ENCODE measurements around the gene TNS3.
"Not testable (repeated sequence)": the region's sequence is repeated elsewhere in the genome, so short reads cannot be mapped to it uniquely, and the experiment has no call there.

TNS3 gene

DNA sequence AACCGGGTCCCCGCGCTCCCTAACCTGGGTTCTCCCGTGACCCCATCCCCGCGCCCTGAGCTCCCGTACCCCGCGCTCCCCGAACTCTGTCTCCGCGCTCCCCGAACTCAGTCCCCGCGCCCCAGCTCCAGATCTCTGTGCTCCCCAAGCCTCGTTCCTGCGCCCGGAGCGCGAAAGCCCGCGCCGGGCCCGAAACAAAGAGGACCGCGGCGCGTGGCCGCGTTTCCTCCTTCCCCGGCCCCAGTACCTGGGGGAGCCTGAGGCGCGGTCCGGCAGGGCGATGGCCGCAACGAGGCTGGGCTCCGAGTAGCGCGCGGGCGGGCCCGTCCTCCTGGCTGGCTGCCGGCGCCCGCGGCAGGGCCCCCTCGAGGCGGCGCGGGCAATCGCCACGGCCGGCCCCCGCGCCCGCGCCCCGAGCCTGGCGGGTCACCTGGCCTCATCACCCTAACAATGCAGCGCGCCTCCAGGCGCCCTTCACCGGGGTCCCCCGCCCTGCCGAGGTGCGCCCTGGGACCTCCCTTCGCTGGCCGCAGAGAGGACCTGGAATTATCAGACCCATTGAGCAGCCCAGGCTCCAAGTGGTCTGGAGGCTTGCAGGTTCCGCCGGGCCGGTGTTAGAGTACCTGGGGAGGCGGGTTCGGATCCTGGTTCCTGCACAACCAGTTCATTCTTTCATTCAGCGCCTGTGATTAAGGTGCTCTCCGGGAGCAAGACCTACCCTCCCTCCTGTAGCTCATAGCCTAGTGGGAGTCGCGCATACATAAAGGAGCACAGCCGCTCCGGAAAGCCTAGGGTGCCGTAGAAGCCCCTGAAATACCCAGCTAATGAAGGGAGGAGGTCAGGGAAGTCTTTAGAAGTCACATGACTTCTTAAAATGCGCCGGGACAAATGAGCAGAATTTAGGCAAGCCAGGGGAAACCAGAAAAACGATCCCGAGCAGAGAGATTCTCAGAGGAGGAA is at the start of gene TNS3:
Gene TNS3 (minus strand): TSS at position 308 of the 960 bp plus-strand sequence. CDS start 142,475 bp downstream, outside the sequence.
- DNase-seq (ENCODE audit: low spot score), result no peak

DNA sequence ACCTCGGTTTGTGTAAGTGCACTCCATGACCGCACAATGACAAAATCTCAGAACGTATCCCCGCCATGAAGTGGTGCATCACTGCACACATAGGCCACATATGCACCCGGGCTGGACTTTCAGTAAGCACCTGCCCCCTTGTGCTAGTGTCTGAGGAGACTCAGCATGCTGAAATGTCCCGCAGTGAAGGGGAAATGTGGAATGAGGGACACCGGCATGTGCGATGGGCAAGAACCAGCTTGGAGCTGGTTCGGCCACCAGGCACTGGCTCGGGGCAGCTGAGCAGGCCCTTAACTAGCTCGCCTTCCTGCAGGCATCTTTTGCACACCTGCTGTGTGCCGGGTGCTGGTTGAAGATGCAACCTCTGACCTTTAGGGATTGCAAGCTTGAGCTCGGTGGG is 49.8 kb upstream of the TNS3 start:
- DNase-seq (ENCODE audit: low spot score), result no peak

DNA sequence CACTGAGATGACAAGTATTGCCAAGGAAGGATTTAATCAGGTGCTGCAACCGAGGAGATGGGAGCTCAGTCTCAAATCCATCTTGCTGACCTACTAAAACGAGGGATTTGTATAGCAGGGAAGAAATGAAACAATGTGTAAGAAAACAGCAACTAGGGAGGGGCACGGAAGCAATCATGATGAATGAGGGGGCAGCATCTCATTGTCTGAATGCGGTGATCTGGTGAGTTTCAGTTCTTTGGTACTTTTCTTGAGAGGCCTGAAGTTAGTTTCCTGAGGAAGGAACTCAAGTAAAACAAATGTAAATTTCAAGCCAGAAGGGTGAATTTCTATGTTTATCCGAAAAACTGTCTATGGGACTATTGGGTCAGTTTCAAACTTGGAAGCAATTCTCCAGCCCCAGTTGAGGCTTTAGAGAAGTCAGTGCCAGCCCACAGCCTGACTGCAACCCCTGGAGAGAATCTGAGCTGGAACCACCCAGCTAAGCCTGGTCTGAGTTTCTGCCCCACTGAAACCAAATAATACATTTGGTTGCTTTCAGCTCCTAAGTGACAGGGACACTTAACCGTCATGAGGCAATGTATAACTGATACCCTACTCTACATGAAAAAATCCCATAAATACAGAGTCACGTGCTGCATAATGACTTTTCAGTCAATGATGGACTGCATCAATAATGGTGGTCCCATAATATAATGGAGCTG is 45.8 kb upstream of the TNS3 start:
- no peak for DNase-seq (ENCODE audit: low spot score)

DNA sequence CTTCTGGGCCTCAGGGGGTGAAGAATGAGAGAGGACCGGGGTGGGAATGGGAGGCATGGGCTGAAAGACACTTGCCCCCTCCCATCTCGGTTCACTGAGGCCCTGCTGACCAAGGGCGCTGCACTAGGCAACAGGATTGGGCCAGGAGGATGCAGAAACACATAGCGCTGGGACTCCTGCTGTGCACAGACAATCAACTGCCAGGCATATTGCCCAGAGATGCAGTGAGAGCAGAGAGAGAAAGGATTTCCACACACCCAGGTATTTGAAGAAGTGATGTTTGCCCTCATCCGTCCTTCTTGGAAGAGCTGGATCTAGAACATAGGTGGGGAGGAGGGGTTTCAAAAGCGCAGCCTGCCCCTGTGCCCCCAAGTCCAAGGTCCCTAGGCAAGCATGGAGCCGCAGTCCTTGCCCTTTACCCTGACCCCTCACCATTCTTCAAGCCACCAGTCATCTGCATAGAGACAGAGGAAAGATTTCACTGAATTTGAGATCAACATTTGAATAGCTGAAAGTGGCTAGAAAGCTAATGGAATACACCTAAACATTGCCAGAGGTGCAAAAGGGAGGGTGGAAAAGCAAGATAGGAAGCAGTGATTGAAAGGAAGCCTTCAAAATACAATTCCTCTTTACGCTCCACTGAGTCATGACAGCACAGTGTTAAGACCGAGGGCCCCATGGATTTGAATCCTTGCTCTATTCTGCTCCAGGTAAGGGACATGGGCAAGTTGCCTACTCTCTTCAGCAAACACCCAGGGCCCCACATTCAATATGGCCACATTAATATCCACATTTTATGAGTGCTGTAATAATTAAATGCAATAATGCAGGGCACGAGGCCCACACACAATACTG is 44.2 kb upstream of the TNS3 start:
- DNase-seq (ENCODE audit: low spot score), result no peak

DNA sequence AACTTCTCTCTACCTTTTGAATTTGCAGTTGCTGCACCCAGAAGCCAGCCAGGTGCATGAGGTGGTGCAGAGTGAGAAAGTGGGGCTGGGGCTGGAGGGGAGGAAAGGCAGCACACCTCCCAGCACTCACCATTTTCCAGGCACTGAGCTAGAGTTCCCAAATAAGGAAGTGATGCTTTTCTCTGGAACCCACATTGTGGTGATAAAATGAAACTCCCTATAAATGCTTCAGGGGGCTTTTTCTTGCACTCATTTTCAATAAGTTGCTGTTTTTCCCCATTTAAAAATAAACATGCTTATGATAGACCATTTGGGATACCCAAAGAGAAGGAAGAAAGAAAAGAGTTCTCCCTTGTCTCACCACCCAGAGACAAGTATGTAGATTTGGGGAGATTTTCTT is 42.8 kb upstream of the TNS3 start:
- DNase-seq (ENCODE audit: low spot score), result no peak

DNA sequence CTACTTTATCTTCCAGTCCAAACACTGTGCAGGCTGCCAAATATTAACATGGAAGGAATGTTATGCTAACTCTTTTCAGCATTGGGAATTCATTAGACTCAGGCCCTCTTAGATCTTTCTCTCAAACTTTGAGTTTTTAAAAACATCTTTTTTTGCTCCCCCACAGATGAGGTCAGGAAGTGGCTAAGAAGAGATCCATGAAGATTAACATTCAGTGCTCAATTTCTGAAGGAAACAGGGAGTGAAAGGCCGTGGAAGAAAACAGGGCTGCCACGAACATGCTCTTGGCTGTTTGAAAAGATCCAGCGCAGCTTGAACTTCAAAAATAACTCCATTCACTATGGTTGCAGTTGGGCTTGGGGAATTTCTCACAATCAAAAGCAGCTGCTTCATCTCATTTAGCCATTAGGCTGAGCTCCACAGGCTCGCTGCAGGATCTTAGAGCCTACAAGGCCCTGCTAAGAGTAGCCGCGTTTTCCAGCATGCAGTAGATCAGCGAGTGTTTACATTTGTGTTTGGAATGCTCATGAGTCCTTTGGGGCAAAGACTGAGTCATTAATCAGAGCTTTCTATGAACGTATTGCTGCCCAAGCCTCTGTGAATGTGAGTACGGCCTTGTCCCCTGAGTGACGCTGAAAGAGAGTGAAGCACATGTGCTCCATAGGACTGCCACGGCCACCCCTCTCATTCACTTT is 41.2 kb upstream of the TNS3 start:
- DNase-seq (ENCODE audit: low spot score), result no peak

DNA sequence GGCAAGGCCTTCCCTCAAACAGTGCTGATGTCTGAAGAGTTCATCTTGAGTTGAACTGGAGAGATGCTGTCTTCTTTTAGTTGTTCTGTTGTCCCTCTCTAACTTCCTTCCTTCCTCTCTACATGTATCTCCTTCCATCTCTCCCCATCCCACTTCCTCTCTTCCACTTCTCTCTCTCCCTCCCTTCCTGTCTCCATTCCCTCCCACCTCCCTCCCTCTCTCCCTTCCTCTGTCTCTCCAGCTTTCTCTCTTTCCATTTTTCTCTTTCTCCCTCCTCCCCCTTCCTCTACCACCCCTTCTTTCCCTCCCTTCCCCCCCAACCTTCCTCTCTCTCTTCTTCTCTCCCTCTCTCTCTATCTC is 40.7 kb upstream of the TNS3 start:
- DNase-seq (ENCODE audit: low spot score), result no peak

DNA sequence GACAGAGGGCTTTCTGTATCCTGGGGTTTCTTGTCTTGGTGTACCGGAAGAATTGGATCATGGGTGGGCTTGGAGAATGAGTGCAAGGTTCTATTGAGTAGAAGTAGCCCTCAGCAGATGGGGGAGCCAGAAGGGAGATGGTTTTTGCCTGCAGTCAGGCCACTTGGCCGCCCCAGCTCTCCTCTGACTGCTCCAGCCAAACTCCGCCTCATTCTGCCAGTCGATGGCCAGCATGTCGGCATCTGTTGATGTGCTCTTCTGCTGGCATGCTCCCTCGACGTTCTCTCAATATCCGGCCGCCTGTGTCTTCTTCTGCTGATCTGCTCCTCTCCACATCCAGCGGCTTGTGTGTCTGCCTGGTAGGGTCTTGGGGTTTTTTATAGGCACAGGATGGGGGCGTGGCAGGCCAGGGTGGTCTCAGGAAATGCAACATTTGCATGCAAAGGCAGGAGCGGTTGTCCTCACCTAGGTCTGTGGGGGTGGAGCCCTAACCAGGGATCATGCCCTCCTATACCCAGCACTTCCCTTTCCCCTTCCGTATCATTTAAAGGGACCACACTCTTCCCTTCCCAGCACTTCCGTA is 40.2 kb upstream of the TNS3 start:
- no peak for DNase-seq (ENCODE audit: low spot score)

DNA sequence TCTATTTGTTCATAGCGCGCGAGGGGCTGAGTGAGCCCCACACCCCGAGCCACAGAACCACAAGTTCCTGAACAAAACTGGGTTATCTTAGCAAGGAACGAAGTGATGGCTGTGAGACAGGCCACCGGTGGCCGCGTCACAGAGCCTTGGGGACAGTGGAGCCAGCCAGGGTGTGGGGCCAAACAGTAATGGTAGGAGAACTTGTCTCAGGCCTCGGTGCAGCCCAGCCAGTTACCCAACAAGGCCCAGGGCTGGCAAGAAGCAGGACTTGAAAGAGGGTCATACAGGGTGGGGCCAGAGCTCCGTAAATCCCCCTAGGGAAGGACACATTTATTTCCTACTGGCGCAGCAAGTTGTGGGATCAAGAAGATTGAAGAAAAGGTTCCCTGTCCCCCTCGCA is 39.4 kb upstream of the TNS3 start:
- DNase-seq (ENCODE audit: low spot score), result no peak

DNA sequence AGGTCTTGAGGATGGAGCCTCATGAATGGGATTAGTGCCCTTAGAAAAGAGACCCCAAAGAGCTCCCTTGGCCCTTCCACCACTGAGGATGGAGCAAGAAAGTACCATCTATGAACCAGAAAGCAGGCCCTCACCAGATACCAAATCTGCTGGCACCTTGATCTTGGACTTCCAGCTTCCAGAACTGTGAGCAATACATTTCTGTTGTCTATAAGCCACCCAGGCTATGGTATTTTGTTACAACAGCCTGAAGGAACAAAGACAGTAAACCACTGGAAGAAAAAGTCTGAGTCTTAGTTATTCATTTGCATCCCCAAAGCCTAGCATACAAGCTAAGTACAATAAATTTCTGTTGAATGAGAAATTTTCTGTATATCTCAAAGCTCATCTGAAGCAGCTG is 37.9 kb upstream of the TNS3 start:
- DNase-seq (ENCODE audit: low spot score), result no peak

DNA sequence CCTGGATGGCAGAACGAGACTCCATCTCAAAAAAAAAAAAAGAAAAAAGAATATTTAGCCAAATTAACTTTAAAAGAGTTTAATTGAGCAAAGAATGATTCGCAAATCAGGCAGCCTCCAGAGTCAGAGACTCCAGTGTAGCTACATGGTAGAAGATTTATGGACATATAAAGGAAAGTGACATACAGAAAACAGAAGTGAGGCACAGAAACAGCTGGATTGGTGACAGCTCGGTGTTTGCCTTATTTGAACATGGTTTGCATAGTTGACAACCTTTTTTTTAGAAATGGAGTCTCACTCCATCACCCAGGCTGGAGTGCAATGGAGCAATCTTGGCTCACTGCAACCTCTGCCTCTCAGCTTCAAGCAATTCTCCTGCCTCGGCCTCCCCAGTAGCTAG is 35.2 kb upstream of the TNS3 start:
- DNase-seq (ENCODE audit: low spot score), result no peak

DNA sequence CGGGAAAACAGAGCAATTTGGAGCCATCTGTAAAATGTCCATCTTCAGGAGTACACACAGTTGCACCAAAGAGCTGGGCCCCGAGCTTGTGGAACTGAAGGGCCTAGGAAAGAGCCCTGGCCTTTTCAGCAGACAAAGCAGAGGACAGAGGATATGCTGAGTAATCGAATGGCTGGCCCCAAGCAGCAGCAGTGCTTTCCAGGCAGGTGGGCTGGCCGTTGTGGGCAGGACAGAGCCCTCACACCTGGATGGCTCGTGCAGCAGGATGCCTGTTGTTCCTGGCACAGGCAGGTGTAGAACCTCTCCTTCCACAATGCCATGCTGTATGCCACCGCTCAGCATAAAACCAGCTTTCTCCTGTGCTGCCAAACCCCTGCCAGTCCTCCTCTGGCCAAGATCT is 32.5 kb upstream of the TNS3 start:
- DNase-seq (ENCODE audit: low spot score), result no peak

DNA sequence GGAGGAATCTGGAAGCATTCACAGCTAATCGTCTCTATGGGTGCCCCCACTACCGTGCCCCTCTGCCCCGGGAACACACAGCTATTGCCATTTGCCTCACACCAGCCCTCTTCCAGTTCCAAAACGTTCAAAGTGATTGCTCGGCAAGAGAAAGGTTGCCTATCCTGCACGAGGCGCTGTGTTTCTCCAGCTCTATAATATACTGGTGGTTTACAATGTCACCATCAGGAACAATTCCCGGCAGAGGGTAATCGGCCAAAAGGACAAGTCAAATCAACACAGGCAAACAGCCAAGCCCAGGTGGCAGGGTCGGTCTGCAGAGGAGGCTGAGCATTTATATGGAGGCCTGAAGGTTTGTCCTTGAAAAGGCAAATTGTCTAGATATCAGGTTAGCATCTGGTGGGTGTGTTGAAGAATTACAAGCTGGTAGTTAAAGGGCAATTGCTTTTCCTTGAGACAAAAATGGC is 29.2 kb upstream of the TNS3 start:
- no peak for DNase-seq (ENCODE audit: low spot score)

DNA sequence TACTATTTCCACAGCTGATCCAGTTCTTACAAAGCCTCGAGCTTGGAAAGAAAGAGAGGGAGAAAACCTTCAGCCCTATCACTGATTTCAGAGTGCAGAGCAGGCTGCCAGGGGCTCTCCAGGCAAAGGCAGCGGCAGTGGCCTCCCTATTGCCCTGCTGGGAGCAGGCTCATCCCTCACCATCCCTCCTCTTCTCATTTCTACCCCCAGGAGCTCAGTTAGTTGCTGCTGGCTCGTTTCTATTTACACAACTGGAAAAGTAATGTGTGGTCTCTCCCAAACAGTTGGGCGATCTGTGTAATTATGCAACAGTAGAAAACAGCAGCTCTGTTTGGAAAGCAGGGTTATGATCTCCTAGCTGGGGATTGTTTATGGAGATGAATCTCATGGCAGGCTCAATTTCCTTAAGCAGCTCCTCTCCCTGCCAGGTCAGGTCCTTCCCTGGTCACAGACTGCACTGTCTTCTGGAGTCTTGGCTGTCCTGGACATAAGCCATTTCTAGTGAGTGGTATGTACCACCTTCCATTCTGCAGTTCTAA is 28.7 kb upstream of the TNS3 start:
- DNase-seq (ENCODE audit: low spot score), result no peak

DNA sequence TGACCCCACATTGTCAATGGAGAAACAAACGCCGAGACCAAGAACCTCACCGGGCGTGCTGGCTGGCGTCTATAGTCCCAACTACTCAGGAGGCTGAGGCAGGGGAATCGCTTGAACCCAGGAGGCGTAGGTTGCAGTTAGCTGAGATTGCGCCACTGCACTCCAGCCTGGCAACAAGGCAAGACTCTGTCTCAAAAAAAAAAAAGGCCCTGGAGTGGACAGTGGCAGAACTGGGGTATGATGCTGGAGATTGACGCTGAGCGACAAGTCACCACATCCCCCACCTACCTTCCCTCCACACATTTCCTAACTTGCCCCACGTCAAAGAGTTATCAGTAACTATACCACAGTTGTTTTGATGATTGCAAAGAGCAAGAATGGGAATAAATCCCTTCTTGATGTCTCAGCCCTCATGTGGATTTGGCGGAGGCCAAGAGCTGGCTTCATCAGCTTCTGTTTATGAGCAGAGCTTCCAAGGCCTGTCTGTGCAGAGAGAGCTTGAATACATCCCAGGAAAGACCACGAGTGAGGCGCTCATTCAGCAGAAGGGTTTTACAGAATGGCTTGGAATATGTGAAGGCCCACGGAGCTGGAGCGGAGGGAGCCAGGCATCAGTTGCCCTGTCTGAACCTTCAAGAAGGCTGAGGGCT is 28.0 kb upstream of the TNS3 start:
- DNase-seq (ENCODE audit: low spot score), result no peak

DNA sequence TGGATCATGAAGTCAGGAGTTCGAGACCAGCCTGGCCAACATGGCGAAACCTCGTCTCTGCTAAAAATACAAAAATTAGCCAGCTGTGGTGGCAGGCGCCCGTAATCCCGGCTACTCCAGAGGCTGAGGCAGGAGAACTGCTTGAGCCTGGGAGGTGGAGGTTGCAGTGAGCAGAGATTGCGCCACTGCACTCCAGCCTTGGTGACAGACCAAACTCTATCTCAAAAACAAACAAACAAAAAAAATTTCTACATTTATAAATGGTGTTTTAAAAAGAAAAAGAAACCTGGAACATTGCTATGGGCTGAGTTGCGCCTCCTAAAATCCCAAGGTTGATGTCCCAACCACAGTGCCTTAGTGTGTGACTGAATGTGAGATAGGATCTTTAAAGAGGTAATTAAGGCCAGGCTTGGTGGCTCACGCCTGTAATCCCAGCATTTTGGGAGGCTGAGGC is 24.7 kb upstream of the TNS3 start:
- DNase-seq (ENCODE audit: low spot score), result not testable (repeated sequence)

DNA sequence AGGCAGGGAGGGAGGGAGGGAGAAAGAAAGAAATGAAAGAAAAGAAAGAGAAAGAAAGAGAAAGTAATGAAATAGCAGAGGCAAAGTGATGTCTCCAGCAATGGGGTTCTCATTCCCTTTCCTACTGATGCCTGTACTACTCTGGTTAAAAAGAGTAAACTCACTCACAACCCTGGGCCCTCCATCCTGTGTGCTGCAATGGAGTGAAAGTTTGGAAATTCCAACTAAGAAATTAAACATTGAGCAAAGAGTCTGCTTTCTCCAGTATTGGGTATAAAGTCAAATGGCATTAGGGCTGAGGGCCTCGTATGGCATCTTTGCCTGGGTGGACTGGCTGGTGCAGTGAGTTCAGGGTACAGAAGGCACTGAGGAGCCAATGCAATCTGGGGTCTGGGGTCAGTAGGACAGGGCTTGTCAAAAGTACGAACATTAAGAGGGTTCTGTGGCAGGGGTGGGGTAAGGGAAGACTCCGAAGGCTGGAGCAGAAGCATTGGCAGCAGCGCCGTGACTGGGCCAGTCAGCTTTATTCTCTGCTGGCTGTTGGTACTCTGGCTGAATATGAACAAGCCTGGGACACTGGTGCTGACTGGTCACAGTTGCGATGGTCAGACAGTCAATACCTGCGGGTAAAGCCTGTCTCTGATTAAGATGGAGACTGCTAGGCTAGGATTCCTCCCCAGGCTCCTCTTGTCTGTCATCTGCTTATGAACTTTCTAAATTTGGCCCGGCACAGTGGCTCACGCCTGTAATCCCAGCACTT is 24.1 kb upstream of the TNS3 start:
- DNase-seq (ENCODE audit: low spot score), result no peak

DNA sequence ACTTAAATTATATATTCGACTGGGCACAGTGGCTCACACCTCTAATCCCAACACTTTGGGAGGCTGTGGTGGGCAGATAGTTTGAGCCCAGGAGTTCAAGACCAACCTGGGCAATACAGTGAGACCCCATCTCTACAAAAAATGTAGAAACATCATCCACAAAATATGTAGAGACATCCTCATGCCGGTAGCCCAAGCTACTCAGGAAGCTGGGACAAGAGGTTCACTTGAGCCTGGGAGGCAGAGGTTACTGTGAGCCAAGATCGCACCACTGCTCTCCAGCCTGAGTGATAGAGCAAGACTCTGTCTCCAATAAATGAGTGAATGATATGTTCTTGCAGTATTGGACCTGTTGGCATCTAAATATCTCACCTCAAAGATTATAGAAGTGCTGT is 22.6 kb upstream of the TNS3 start:
- no peak for DNase-seq (ENCODE audit: low spot score)

DNA sequence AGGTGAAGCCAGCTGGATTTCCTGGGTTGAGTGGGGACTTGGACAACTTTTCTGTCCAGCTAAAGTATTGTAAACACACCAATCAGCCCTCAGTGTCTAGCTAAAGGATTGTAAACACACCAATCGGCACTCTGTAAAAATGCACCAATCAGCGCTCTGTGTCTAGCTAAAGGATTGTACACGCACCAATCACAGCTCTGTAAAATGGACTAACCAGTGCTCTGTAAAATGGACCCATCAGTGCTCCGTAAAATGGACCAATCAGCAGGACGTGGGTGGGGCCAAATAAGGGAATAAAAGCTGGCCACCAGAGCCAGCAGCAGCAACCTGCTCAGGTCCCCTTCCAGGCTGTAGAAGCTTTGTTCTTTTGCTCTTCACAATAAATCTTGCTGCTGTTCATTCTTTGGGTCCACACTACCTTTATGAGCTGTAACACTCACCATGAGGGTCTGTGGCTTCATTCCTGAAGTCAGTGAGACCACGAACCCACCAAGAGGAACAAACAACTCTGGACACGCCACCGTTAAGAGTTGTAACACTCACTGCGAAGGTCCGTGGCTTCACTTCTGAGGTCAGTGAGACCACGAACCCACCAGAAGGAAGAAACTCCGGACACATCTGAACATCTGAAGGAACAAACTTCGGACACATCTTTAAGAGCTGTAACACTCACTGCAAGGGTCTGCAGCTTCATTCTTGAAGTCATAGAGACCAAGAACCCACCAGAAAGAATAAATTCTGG is 21.8 kb upstream of the TNS3 start:
- not testable (repeated sequence) for DNase-seq (ENCODE audit: low spot score)

Data from CD4-positive, alpha-beta T cell treated with Interleukin-2 at 100 ng/mL for 4 hours (primary cell).